ENCODE results near the gene PRDM2.

The PRDM2 gene

DNA sequence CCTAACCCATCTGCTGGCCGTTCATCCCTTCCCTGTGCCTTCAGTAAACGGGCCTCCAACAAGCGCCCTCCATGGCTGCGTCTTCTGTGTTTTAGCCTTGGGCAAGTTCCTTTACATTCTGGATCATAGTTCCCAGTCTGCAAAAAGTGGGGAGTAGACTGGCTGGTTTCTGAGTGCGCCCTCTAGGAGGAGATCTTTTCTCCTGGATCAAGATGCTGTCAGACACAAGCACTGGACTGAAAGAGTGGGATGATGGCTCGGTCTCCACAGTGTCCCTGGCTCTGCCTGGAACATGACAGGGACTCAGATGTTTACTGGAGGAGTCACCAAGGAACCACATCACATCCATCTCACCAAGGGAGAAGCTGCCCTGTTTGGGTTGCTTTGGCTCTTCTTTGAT, 88.8 kb downstream of the PRDM2 start:
- DNase-seq (ENCODE audit: low read depth in 2 of 3, low spot score in 2 of 3) = no peak

GRCh38 chr1:13790290-13791030, 90.5 kb downstream of the PRDM2 start:
- no peak for DNase-seq (ENCODE audit: low read depth in 2 of 3, low spot score in 2 of 3)

- DNase-seq (ENCODE audit: low read depth in 2 of 3, low spot score in 2 of 3) = no peak
Measured at GRCh38 chr1:13792419-13792818, 92.4 kb downstream of the PRDM2 start.

GRCh38 chr1:13793088-13793730, 93.2 kb downstream of the PRDM2 start:
- no peak for DNase-seq (ENCODE audit: low read depth in 2 of 3, low spot score in 2 of 3)

- no peak for DNase-seq (ENCODE audit: low read depth in 2 of 3, low spot score in 2 of 3)
Measured at GRCh38 chr1:13794231-13795187, 94.5 kb downstream of the PRDM2 start.

- DNase-seq (ENCODE audit: low read depth in 2 of 3, low spot score in 2 of 3) = no peak
Measured at GRCh38 chr1:13797397-13797796, 97.4 kb downstream of the PRDM2 start.

DNA sequence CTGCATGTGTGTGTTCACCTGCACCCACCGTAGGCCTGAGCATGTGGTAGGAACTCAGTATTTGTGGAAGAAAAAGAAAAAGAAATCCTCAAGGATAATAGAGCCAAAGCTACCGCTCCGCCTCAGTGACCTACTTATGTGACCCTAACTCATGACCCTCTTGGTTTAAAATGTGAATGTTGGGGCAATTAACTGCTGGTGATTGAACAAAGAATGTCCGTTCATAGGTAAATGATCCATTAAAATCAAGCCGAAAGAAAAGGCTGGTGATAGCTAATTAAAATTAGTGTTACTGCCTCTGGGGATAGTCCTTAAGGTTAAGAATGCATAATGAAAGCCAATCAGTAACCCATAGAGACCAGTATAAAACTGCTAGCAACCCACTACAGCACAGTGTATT, 98.1 kb downstream of the PRDM2 start:
- DNase-seq (ENCODE audit: low read depth in 2 of 3, low spot score in 2 of 3) = no peak

GRCh38 chr1:13799502-13800283, 99.7 kb downstream of the PRDM2 start:
- no peak for DNase-seq (ENCODE audit: low read depth in 2 of 3, low spot score in 2 of 3)

- no peak for DNase-seq (ENCODE audit: low read depth in 2 of 3, low spot score in 2 of 3)
Measured at GRCh38 chr1:13801232-13801631, 101.2 kb downstream of the PRDM2 start.

DNA sequence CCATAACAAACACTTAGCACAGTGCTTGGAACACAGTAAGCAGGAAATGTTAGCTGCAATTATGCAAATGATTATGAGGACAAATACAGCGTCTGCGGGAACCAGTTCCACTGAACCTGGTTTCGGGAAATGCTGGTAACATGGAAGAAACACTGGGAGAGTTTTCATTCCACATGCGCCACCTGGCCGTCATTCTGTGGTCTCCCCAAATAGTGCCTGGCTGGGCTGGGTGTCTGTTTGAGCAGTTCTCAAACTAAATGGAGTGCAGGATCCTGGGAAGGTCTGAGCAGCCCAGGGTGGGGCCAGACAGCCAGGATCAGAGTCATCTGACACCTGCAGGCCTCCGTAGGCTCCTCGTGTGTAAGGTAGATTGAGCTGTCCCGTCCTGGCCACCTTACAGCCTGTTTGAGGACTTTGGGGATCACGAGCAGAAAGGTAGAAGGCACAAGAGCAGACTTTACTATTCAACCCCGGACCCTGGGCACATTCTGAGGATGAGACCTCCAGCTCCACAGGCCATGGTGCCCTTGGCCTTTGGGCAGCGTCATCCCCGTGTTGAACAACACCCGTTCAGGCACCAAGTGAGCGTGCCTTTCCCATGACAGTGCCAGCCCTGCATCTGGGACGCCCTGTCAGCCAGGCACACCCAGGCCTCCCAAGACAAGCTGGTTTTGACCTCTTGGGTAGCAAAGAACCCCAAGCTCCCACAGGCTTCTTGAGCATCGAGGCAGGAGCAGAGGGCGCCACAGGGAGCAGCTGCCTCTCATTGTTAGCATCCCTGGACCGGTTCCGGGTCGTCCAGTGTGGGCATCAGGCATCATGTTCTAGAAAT, 101.9 kb downstream of the PRDM2 start:
- DNase-seq (ENCODE audit: low read depth in 2 of 3, low spot score in 2 of 3) = no peak

- no peak for DNase-seq (ENCODE audit: low read depth in 2 of 3, low spot score in 2 of 3)
Measured at GRCh38 chr1:13802782-13803545, 103.0 kb downstream of the PRDM2 start.

DNA sequence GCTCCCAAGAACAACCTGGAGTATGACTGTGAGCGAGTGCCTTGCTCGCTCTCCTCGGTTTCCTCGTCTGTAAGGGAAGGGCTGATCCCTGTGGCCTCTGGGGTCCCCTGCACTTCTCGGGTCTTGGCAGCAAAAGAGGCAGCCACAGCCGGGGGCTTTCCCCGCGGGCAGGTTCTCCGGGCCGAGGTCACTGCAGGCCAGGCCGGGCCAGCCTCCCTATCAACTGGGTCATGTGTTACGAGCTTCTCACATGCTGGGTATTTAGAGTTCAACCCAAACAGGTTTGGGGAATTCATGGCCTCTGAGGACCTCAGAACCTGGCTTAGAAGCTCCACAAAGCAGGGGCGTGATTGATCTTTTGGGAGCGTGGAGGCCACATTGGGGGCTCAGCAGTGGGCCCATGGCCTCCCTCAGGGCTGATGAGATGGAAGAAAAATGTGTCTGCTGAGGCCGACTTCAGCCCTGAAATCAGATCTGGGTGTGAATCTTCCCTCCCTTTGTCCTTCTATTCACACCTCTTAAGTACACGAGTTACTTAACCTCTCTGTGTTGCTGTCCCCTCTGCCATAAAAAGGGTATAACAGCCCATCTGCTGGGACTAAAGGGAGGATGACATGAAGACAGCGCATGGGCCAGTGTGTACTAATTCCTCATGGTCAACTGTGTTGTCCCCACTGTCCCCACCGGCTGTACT, 103.7 kb downstream of the PRDM2 start:
- no peak for DNase-seq (ENCODE audit: low read depth in 2 of 3, low spot score in 2 of 3)

- no peak for DNase-seq (ENCODE audit: low read depth in 2 of 3, low spot score in 2 of 3)
Measured at GRCh38 chr1:13804240-13804633, 104.2 kb downstream of the PRDM2 start.

DNA sequence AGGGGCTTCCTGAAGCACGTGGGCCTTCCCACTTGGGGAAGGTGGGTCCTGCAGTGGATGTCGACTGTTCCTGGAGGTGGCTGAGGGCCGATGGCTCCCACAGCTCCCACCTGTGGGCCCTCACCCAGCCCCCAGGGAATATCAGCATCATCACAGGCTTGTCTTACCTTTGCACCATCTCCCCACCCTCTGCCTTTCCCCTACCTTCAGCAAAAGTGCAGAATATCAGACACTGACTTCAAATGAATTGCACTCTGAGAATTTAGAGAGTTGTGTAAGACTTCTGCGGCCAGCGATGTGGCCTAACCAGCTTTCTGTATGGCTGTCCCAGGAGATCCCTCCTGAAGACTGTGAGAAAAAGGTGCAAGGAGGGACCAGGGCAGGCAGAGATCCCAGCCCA, 105.4 kb downstream of the PRDM2 start:
- DNase-seq (ENCODE audit: low read depth in 2 of 3, low spot score in 2 of 3) = no peak

- no peak for DNase-seq (ENCODE audit: low read depth in 2 of 3, low spot score in 2 of 3)
Measured at GRCh38 chr1:13806108-13806507, 106.1 kb downstream of the PRDM2 start.

DNA sequence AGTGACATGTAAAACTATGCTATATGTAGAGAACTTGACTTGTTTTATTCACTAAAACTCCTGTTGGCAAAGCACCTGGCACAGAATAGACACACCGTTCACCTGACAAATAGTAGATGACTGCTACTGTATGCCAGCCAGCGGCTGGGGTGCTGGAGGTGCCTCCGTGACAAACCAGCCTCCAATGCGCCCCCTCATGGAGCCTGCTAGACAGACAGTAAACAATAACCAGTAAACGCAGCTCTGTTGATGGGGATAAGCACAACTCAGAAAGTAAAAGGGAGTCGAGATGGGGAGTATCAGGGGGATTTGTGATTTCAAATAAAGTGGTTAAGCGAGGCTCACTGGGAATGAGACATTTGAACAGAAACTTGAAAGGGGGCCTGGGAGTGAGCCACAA, 107.2 kb downstream of the PRDM2 start:
- DNase-seq (ENCODE audit: low read depth in 2 of 3, low spot score in 2 of 3) = no peak

GRCh38 chr1:13808729-13809131, 108.7 kb downstream of the PRDM2 start:
- DNase-seq (ENCODE audit: low read depth in 2 of 3, low spot score in 2 of 3) = no peak

DNA sequence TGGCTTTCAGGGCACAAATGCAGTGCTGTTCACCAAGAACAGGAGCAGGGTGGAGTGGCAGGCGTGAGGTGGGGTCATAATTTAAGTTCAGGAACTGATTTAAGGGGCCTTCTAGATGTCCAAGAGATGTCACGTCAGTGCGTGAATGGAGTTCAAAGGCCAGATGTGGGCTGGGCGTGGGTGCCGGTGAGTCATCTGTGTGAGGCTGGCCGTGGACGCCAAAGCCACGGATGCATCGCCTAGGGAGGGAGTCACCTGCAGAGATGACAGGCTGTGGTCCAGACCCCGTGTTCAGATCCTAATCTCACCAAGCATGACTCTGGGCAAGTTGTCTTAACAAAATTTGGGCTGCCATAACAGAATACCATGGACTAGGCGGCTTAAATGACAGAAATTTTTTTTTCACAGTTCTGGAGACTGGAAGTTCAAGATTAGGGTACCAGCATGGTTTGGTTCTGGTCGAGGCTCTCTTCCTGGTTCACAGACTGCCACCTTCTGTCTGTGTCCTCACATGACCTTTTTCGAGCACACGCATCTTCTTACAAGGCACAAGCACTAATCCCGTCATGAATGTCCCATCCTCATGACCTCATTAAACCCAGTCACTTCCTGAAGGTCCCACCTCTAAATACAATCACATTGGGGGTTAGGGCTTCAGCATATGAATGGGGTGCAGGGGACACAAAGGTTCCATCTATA, 109.6 kb downstream of the PRDM2 start:
- DNase-seq (ENCODE audit: low read depth in 2 of 3, low spot score in 2 of 3) = no peak

All from activated CD8-positive, alpha-beta memory T cell treated with anti-CD3 and anti-CD28 coated beads for 48 hours (primary cell).